NOMO-1 (cell line): ENCODE measurements around the gene SPATA31E1.
"Not testable (repeated sequence)": the region's sequence is repeated elsewhere in the genome, so short reads cannot be mapped to it uniquely, and the experiment has no call there.

Source experiments
- DNase-seq, 2 experiments: peaks; one replicate each; lab custom pipeline; 2025; ENCODE audit not compliant: unreplicated experiment in 2 of 2; lab: John Stamatoyannopoulos, UW

Gene SPATA31E1

DNA sequence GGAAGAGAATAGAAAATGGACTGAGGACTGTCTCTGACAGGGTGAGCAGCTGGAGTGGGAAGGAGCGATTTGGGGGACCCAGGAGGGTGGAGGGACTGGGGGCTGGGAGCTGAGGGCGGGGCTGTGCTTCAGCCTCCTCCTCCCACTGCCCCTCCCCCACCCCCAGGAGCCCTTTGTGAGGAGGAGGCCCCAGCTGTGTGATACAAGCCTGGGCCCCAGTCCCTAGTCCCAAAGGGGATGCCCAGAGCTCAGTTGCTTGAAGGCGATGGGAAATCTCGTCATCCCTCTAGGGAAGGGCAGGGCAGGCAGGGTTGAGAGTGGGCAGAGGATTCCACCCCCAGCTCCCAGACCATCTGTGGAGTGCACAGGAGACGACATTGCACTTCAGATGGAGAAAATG is at the start of gene SPATA31E1:
Gene SPATA31E1 (plus strand): TSS at position 251 of the 400 bp plus-strand sequence. CDS start 15 bp downstream, at position 266.
- DNase-seq = no peak

DNA sequence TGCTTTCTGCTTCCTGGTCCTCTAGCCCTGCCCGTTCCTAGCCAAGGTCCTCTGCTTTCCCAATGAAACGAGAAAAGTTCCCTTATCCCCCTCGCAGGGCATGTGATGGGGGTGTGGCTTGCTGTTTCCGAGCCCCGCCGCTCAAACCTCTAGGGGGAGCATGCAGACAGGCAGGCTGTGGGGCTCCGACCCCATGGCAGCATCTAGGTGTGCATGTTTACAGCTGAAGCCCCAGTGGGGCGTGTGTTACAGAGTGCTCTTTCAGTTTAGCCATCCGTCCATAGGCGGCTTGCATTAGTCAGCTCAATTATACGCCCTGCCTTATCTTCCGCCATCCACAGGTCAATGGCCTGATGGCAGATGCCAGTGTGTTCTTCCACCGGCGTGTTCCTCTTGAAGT is 48.3 kb upstream of the SPATA31E1 start:
- no peak for DNase-seq

DNA sequence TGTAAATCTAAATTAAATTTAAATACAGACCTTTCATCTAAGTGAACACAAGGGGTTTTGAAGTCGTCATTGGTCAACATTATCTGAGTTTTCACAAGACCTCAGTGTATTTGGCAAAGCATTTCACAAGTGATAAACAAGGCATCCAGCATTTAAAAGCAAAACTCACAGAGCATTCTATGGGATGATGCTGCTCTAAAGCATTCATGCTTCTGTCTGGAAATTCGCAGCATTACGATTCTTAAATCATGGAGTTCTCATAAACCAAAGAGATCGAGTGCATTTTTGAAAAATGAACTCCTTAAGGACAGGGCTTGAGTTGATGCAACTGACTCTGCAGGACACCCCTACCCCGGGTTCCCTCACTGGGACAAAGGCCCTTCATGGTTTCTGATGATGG is 46.1 kb upstream of the SPATA31E1 start:
- no peak for DNase-seq

DNA sequence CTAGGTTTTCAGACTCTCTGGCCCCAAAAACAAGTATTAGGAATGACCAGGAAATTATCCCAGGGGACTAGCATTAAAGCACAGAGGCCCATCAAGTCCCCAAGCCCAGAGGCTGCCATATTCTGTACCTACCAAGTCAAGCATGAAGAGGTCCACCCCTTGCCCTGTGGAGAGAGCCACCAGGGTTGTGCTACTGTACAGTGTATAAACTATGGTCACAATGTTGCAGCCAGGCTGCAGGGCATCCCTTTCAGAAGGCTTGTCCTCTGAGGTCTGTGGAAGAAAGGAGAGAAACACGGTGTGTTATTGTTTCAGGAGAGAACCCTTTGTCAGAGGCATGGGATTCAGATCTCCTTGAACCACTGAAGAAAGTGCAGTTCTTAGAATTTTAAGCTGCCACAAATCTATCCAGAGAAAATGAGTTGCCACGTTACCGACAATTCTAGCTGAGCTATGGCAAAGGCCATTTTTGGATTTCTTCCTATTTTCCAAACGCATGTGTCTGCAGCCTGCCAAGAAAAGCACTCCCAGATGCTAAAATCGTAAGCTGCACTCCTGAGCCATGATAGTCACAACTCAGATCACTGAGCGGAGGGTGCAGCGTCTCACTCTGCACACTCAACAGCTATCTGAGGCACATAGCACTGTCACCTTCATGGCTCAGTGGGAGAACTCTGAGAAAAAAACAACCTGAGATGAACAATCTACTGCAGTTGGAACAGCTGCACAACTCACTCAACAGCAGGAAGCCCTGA is 45.5 kb upstream of the SPATA31E1 start:
- no peak for DNase-seq

DNA sequence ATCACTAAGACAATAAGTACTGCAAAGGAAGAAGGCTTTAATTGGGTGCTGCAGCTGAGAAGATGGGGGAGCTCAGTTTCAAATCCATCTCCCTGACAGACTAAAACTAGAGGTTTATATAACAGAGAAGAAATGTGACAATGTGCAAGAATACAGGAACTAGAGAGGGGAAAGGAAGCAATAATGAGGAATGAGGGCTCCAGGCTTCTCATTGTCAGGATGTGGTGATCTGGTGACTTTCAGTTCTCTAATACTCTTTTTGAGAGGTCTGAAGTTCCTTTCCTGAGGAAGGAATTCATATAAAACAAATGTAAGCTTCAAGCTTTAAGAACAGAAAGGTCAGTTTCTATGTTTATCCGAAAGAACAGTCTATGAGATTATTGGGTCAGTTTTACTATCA is 42.5 kb upstream of the SPATA31E1 start:
- peak; percentile 30 to 79 for DNase-seq

DNA sequence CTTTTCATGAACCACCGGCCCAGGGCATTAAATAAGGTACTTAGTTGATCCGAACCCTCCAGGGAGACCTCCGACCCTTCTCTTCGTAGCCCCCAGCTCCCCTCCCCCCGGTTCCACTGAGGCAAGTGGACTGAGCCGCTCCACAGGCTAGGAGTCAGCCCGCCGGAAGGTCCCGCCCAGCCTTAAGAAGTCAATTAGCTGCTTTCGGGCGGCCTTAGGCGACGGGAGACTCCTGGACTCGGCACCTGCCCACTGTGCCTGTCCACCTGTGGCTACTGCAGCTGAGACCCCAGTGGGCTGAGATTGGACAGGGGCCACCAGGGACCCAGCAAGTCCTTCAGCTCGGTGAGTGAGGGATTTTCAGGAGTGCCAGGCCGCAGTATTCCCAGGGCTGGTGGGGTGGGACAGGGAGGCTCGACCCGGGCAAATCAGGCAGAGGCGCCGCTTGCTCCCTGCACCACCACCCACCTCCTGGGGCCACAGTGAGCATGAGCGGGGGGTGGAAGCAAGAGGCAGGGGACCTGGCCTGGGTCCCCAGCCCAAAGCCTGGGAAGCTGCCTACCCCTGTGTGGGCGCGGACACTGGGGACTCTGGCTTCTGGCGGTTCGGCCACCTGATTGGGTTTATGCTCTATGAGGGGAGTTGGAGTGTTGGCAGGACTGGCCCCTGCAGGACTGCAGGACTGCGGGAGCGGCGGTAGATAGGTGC is 39.6 kb upstream of the SPATA31E1 start:
- DNase-seq = no peak

DNA sequence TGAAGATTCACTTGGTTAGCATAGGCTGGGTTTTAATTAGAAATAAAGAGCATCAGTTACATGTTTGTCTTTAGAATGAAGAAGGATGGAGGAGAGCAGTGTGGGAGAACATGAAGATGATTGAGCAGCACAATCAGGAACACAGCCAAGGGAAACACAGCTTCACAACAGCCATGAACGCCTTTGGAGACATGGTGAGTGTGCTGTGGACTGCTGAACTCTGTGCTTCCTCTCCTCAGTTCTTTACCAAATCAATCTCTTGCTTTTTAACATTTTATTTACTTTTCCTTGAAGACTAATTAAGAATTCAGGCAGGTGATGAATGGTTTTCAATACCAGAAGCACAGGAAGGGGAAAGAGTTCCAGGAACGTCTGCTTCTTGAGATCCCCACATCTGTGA is 38.2 kb upstream of the SPATA31E1 start:
- DNase-seq = no peak

DNA sequence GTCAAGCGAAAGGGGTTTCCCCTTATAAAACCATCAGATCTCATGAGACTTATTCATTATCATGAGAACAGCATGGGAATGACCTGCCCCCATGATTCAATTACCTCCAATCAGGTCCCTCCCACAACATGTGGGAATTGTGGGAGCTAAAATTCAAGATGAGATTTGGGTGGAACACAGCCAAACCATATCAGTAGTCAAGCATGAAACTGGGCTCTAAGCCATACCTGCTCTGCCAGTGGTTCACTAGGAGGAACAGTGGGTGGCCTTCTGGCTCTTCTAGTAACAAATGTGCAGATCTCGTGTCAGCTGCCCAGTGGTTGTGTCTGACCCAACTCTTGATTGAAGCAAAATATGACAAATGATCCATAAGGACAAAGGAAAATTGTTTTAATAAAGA is 34.9 kb upstream of the SPATA31E1 start:
- DNase-seq = not testable (repeated sequence)

DNA sequence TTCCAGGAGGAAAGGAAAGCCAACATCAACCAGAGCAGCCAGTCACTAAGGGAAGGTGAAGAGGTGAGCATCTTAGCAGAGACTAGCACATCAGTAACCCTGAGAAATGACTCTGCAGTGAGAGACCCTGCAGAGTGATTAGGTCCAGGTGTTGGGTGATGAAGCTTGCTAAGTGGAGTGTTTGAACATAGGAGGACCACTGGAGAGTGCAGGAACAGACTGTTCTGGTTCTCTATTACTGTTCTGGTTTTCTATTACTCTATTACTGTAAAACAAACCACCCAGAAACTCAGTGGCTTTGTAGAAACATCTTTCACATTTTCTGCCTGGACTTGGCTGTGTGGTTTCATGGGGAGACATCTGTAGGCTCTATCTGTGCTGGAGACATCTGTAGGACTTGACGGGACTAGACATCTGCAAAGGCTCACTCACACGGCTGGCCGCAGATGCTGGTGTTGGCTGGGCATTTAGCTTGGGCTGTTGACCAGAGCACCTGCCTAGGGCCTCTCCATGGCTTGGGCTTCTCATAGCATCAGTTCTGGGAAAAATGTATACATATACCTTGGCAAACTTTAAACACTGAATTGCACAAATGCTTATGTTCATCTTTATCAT is 33.4 kb upstream of the SPATA31E1 start:
- DNase-seq = no peak

DNA sequence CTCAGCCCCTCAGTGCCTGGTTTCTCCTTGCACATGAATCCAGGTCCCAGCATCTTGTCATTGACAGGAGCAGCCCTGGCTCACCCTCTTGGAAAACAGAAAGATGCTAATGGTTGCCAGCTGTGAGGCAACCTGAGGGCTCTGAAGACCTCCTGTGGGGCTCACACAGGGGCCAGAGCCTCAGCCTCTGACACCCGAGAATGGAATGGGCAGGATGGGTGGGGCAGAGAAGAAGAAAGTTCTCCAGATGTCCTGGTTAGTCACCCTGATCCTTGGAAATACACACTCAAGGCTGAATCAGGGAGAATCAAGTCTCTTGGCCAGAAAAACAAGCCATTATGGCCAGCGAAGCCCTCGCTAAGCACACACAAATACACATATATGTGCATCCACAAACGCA is 32.3 kb upstream of the SPATA31E1 start:
- no peak for DNase-seq

DNA sequence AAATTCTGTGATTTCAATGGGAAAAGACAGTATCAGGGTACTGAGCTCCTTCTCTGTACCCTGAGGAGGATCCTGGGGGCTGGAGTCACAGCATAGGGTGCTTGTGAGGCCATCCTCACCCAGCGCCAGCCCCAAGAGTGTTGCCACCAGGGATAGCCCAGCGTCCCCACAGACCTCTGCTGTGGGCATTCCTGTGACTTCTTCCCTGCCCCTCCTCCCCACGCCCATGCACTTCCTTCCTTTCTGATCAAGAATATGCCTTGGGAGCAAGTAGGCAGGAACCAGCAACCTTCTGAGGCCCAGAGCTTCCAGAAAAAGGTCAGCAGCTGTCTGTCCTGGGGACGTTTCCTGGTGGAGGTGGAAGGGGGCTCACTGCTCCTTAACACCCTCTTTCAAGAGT is 31.5 kb upstream of the SPATA31E1 start:
- not testable (repeated sequence) for DNase-seq

DNA sequence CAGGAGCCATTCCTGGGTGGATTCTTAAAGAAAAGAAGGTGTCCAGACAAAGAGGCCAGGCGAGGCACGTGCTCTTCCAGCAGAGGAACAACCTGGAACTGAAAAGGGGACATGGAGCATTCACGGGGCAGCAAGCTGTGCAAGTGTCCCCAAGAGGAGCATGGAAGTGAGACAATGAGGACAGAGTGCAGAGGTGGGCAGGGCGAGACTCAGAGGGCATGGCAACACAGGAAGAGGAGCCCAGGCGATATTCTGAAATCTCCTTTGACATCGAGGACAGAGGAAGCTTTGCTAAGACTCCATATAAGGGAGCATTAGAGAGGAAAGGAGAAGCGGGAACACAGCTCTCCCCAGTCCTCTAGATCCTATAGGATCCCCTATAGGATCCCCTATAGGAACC is 29.4 kb upstream of the SPATA31E1 start:
- no peak for DNase-seq

DNA sequence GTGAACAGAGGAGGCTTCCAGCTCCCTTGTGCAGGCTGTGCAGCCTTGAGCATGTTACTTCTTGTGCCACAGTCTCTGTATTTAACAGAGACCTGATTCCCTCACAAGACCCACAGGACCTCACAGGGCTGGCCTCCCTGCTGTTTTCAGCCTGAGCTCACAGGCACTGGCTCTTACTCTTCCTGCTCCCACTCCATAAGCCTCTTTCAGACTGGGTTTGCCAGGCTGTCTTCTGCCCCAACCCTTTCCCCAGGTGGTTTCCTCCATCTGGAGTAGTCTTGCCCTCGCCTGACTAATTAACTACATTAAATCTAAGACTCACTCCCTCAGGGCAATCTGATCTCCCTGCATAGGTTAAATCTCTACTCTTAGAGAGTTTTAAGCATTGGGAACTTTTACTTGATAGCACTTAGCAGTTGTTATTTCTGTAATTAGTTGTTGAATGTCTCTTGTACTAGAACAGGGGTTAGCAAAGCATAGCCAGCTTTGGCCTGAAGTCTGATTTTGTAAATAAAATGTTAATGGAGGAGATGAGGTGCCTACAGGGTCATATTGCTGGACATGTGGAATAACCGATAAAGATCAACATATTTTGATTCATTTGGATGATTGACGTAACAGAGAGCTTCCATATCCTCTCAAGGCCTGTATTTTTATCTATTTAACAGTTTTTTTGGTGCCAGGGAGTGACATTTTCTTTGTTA is 28.6 kb upstream of the SPATA31E1 start:
- no peak for DNase-seq

DNA sequence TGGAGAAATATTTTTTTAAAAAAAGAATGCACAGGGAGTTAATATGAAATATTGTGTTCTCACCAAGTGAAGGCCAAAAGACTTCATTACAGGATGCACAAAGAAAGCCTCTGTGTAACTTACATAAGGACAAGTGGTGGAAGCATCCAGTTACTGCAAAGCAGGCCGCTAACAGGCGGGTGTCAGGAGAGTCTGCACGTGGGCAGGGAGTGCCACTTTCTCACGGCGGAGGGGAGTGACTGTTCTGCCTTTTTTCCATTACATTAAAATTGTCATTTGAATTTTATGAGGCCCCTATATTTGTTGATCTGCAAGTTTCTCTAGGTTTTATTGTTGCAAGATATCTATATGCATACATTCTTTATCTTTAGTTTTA is 28.1 kb upstream of the SPATA31E1 start:
- DNase-seq = no peak

DNA sequence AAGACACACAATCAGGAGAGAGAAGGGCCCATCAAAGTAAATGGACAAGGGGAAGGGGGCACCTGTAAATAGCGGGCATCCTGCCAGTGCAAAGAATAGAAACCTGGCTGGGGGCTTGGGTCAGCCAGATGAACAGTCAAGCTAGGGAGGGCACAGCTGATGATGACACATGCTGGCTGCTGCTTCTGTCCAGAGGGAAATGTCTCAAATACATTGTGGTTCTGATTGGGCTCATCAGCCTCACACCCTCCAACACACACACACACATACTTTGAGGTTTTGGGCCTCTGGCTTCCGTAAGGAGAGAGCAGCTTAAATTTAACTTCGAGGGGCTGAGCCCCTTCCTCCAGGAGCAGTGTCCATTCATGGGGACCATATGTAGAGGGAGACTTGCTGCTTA is 27.6 kb upstream of the SPATA31E1 start:
- DNase-seq = no peak

DNA sequence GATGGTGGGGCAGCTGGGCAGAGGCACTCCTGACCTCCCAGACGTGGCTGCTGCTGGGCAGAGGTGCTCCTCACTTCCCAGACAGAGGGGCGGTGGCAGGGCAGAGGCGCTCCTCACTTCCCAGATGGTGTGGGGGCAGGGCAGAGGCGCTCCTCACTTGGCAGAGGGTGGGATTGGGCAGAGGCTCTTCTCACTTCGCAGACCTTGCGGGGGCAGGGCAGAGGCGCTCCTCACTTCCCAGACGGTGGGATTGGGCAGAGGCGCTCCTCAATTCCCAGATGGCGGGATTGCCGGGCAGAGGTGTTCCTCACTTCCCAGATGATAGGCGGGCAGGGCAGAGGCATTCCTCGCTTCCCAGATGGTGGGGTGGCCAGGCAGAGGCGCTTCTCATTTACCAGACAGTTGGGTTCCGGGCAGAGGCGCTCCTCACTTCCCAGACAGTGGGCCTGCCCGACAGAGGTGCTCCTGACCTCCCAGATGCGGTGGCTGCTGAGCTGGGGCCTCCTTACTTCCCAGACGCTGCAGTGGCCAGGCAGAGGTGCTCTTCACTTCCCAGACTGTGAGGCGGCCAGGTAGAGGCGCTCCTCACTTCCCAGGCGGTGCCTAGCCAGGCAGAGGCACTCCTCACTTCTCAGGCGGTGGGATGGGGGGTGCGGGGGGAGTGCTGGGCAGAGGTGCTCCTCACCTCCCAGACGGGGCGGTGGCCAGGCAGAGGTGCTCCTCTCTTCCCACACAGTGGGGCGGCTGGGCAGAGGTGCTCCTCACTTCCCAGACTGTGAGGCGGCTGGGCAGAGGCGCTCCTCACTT is 25.3 kb upstream of the SPATA31E1 start:
- DNase-seq = no peak

DNA sequence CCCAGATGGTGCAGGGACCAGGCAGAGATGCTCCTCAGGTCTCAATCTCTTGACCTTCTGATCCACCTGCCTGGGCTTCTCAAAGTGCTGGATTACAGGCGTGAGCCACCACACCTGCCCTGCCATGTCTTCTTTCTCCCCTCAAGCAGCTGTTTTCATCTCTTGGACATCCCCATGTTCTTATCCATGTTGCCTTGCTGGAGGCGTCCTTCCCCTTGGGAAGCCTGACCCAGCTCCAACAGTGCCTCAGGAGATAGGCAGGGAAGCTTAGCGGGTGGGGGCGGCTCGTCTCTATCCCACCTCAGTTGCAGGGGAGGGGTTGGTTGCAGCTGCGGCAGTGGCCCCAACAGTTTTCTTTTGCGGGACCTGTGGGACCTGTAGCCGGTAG is 24.7 kb upstream of the SPATA31E1 start:
- no peak for DNase-seq

DNA sequence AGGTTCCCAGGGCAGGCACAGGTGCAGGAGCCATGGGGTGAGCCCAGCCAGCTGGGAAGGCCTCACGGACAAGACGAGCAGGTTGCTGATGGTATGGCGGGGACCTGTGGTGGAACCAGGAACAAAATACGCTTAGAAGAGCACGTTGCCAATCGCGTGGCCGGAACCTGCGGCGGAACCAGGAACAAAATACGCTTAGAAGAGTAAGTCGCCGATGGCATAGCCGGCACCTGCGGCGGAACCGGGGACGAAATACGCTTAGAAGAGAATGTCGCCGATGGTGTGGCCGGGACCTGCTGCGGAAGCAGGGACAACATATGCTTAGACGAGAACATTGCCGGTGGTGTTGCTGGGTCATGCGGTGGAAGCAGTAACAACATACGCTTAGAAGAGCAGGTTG is 23.5 kb upstream of the SPATA31E1 start:
- DNase-seq = no peak

DNA sequence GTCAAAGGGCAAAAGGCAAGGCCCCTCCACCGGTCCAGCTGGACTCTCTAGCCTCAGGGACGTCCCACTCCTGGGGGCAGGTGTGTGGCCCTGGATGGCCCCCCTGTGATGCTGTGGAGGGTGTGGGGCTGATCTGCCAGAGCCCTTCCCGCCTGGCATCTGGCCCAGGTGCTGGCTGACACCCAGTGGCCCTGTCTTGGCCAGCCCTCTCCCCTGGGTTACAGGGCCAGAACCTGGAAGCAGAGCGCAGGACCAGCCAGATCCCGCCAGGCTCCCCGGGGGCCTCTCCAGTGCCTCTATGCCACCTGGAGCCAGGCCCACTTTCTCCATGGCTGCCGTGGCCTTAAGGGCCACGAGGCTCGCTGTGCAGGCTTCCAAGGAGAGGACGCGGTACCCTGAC is 22.9 kb upstream of the SPATA31E1 start:
- DNase-seq = no peak

DNA sequence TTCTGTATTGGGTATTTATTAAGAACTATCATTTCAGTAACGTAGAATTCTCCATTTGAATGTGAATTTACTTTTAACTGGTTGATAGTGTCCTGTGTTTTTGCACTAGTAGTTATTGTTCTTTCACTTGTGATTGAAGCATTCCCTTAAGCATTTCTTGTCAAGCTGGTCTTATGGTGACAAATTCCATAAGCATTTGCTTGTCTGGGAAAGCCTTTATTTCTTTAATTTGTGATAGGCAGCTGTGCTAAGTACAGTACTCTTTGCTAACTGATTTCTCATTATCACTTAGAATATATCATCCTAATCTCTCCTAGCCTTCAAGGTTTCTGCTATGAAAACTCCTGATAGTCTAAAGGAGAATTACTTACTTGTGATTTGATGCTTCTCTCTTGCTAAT is 21.3 kb upstream of the SPATA31E1 start:
- no peak for DNase-seq
